HCT116 (cell line): ENCODE results near the gene ZNF575. TPM values are rescaled to one million over a fixed set of nuclear protein-coding genes. Genes with fewer than 3 reads are reported as not detected.

Experiments
- ATAC-seq: fragments of 200-7000 bp; cut with Tn5 transposase; 2 replicates; pipeline ENCODE4 v1.9.1; 2020; ENCODE audit warnings: mild to moderate bottlenecking, moderate library complexity
- BruUV-seq: library from RNA; stranded (reverse); fragments of 400-500 nt; replicated peaks from 2 replicates; lab custom pipeline; 2021; lab: Mats Ljungman, UMichigan
- CTCF ChIA-PET: fragments of 300-600 bp; sonication (Branson Sonifier 250); formaldehyde crosslinking; loops from one replicate; lab custom pipeline; 2021; ENCODE audit warnings: antibody characterized with exemption; lab: Charles Lee
- POLR2A ChIA-PET: fragments of 300-600, 350-600 bp; sonication (Branson Sonifier 250); formaldehyde crosslinking; loops from one replicate; lab custom pipeline; 2021; ENCODE audit warnings: antibody characterized with exemption; lab: Charles Lee
- RAD21 ChIA-PET, 2 experiments: fragments of 300-600 bp; sonication (Branson Sonifier 250); formaldehyde crosslinking; loops; one replicate each; lab custom pipeline; 2023; ENCODE audit warnings: low total read pairs in 2 of 2; ENCODE audit not compliant: uncharacterized antibody in 2 of 2, unreplicated experiment in 2 of 2, low non-redundant PET in 1 of 2; lab: Charles Lee
- DNase-seq: peaks from one replicate; pipeline ENCODE4 v3.0.0-alpha.2; 2010; ENCODE audit warnings: low read depth, low spot score
- H2AFZ ChIP-seq: fragments of 200-600 bp; shearing (Covaris generic), sonication (generic); 2 replicates; pipeline ENCODE4 v1.6.1; 2017; ENCODE audit warnings: low read depth, mixed run types, mixed read lengths, antibody characterized with exemption, low read length; ENCODE audit not compliant: poor library complexity, severe bottlenecking
- H3K27ac ChIP-seq: 2 replicates; pipeline ENCODE4 v1.5.1; 2012; ENCODE audit warnings: low read depth, low read length
- H3K27me3 ChIP-seq: fragments of 200-600 bp; sonication (generic); 2 replicates; pipeline ENCODE4 v1.6.1; 2016; ENCODE audit warnings: mixed run types, low read length, mixed read lengths; ENCODE audit not compliant: insufficient read depth
- H3K36me3 ChIP-seq, 2 experiments: fragments of 200-500 bp in 1 of 2; fragments of 200-600 bp in 1 of 2; sonication (Bioruptor generic) in 1 of 2; sonication (generic) in 1 of 2; 2 replicates each; pipeline versions ENCODE4 v1.5.1 to v1.6.1; 2014 to 2016; ENCODE audit warnings: low read length in 2 of 2, inconsistent platforms in 1 of 2, mixed read lengths in 1 of 2, mixed run types in 1 of 2; ENCODE audit not compliant: insufficient read depth in 2 of 2, control insufficient read depth in 1 of 2
- H3K4me1 ChIP-seq, 2 experiments: fragments of 200-600 bp in 1 of 2; sonication (generic) in 1 of 2; 2 replicates each; pipeline versions ENCODE4 v1.5.1 to v1.6.1; 2012 to 2017; ENCODE audit warnings: low read length in 2 of 2, inconsistent platforms in 1 of 2, mild to moderate bottlenecking in 1 of 2, mixed read lengths in 1 of 2, mixed run types in 1 of 2, moderate library complexity in 1 of 2; ENCODE audit not compliant: insufficient read depth in 2 of 2, control insufficient read depth in 1 of 2
- H3K4me2 ChIP-seq: fragments of 200-600 bp; sonication (generic); 2 replicates; pipeline ENCODE4 v1.6.1; 2017; ENCODE audit warnings: mixed run types, low read length, mixed read lengths
- H3K4me3 ChIP-seq, 2 experiments: fragments of 200-600 bp in 1 of 2; sonication (generic) in 1 of 2; replicated peaks in 1 of 2; 2 replicates each; pipeline ENCODE4 v1.5.1; 2011 to 2016; ENCODE audit warnings: low read length in 2 of 2, control low read depth in 1 of 2, low read depth in 1 of 2, mild to moderate bottlenecking in 1 of 2, mixed read lengths in 1 of 2, mixed run types in 1 of 2
- H3K79me2 ChIP-seq: fragments of 200-600 bp; sonication (generic); 2 replicates; pipeline ENCODE4 v1.6.1; 2017; ENCODE audit warnings: mild to moderate bottlenecking, mixed run types, low read length, moderate library complexity, mixed read lengths; ENCODE audit not compliant: insufficient read depth
- H3K9ac ChIP-seq: fragments of 200-600 bp; sonication (generic); 2 replicates; pipeline ENCODE4 v1.6.1; 2016; ENCODE audit warnings: low read length, mixed read lengths
- H3K9me2 ChIP-seq: fragments of 200-600 bp; sonication (generic), shearing (Covaris generic); 2 replicates; pipeline ENCODE4 v1.6.1; 2017; ENCODE audit warnings: mixed run types, mild to moderate bottlenecking, moderate library complexity; ENCODE audit not compliant: insufficient read depth
- H3K9me3 ChIP-seq, 2 experiments: fragments of 200-500 bp in 1 of 2; fragments of 200-600 bp in 1 of 2; sonication (Bioruptor generic) in 1 of 2; sonication (generic) in 1 of 2; 2 replicates each; pipeline ENCODE4 v1.6.1; 2014 to 2017; ENCODE audit warnings: low read length in 2 of 2, mixed read lengths in 2 of 2, inconsistent platforms in 1 of 2, low read depth in 1 of 2, mild to moderate bottlenecking in 1 of 2, mixed run types in 1 of 2, moderate library complexity in 1 of 2; ENCODE audit not compliant: control insufficient read depth in 1 of 2, insufficient read depth in 1 of 2
- H4K20me1 ChIP-seq: fragments of 200-600 bp; sonication (generic), shearing (Covaris generic); 2 replicates; pipeline ENCODE4 v1.6.1; 2017; ENCODE audit warnings: mixed run types, mild to moderate bottlenecking, moderate library complexity; ENCODE audit not compliant: insufficient read depth
- EGR1 ChIP-seq: IDR thresholded peaks from 2 replicates; pipeline ENCODE4 v1.6.1; 2012; ENCODE audit warnings: low read depth
- EZH2 ChIP-seq: fragments of 200-600 bp; sonication (generic); IDR thresholded peaks from 2 replicates; pipeline ENCODE4 v1.6.1; 2017; ENCODE audit warnings: antibody characterized with exemption, mixed run types
- EZH2phosphoT487 ChIP-seq: fragments of 200-600 bp; IDR thresholded peaks from 2 replicates; pipeline ENCODE4 v1.6.1; 2018; ENCODE audit warnings: antibody characterized with exemption, borderline replicate concordance
- MAX ChIP-seq: IDR thresholded peaks from 2 replicates; pipeline ENCODE4 v1.6.1; 2012
- POLR2A ChIP-seq: IDR thresholded peaks from 2 replicates; pipeline ENCODE4 v1.7.0; 2011; ENCODE audit warnings: borderline replicate concordance; ENCODE audit not compliant: insufficient read depth, insufficient read length; ENCODE audit errors: extremely low read depth
- ZBTB33 ChIP-seq: IDR thresholded peaks from 2 replicates; pipeline ENCODE4 v1.6.1; 2011; ENCODE audit warnings: mild to moderate bottlenecking, low read length, moderate library complexity; ENCODE audit not compliant: insufficient replicate concordance; ENCODE audit errors: extremely low read depth
- intact Hi-C: fragments of 100-400 bp; cut with micrococcal nuclease; formaldehyde crosslinking; loops from 2 replicates; pipeline ENCODE4 v1.10.0; 2022
- total RNA-seq: library from RNA; stranded (reverse); gene quantifications from one replicate; pipeline ENCODE4 v1.2.1, GENCODE V29; 2021; ENCODE audit not compliant: unreplicated experiment

ZNF575 gene
- total RNA-seq, 1 experiment from 2014 or later, result 1.9 TPM

GRCh38 chr19:43575955-43576878 lies 43.2 kb downstream of the ZNF575 start:
- DNase-seq (no peak), ATAC-seq (peak; percentile 2; the same call in 1 of the 2 replicates)
- intact Hi-C loops, result loop anchor here (1.0 kb wide), 1 partner anchor 20 kb away; the partner anchor contains the start of genes IRGQ and ZNF576
- Histone ChIP-seq H3K9me2 (no peaks in the 10 kb centered on the region), H3K4me2 (peak overlapping the region; percentile 57), H4K20me1 (no peaks in the 10 kb centered on the region), H3K9ac (peak overlapping the region; percentile 60), H2AFZ (peak overlapping the region; percentile 53), H3K27me3 (no peaks in the 10 kb centered on the region), H3K4me1 (peaks cover 11 to 14% of the 10 kb centered on the region in 2 experiments), H3K4me3 (peak overlapping the region; percentile 13 to 85; a peak in 3 of 4 replicates), H3K79me2 (peaks cover 10% of the 10 kb centered on the region; the same call in 1 of the 2 replicates), H3K36me3 (no peaks in the 10 kb centered on the region), H3K9me3 (no peaks in the 10 kb centered on the region), H3K27ac (peak overlapping the region; percentile 65)
- BruUV-seq, result TSS peak; percentile 78
- TF ChIP-seq MAX, result no peak
- no peak for TF ChIP-seq POLR2A
- TF ChIP-seq EGR1, result no peak
- no peak for TF ChIP-seq EZH2phosphoT487
- no peak for TF ChIP-seq ZBTB33
- TF ChIP-seq EZH2, result no peak
- ChIA-PET POLR2A (interaction anchor here (1.8 kb wide), 1 partner anchor 20 kb away, joined by 6 read pairs; the partner anchor contains the start of genes IRGQ and ZNF576), RAD21 (no interaction called here), CTCF (interaction anchor here (1.2 kb wide), 1 partner anchor 21 kb away, joined by 3 read pairs; no protein-coding TSS in a partner anchor)
